ENCODE data around the gene PPEF2.
"Not testable (repeated sequence)": the region's sequence is repeated elsewhere in the genome, so short reads cannot be mapped to it uniquely, and the experiment has no call there.

The PPEF2 gene, protein sequence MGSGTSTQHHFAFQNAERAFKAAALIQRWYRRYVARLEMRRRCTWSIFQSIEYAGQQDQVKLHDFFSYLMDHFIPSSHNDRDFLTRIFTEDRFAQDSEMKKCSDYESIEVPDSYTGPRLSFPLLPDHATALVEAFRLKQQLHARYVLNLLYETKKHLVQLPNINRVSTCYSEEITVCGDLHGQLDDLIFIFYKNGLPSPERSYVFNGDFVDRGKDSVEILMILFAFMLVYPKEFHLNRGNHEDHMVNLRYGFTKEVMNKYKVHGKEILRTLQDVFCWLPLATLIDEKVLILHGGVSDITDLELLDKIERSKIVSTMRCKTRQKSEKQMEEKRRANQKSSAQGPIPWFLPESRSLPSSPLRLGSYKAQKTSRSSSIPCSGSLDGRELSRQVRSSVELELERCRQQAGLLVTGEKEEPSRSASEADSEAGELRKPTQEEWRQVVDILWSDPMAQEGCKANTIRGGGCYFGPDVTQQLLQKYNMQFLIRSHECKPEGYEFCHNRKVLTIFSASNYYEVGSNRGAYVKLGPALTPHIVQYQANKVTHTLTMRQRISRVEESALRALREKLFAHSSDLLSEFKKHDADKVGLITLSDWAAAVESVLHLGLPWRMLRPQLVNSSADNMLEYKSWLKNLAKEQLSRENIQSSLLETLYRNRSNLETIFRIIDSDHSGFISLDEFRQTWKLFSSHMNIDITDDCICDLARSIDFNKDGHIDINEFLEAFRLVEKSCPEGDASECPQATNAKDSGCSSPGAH

GRCh38 chr4:75902352-75902751 is at the start of gene PPEF2:
Gene PPEF2, minus strand, starts transcription at chr4:75902452. Its CDS starts 6,127 bp downstream, at chr4:75896325.
- Histone ChIP-seq H3K9me3 (ENCODE audit: control insufficient read depth, insufficient read depth, low read length) (peaks cover 3% of the 10 kb centered on the region; the same call in 1 of the 2 replicates), H3K9ac (ENCODE audit: low read depth, low read length) (no peak within 1 kb of the TSS), H3K4me1 (ENCODE audit: control insufficient read depth, insufficient read depth, low read length) (no peaks in the 10 kb centered on the region), H3K36me3 (ENCODE audit: control insufficient read depth, insufficient read depth, low read length) (no peaks in the 10 kb centered on the region), H3K4me3 (ENCODE audit: low read depth, low read length) (no peak within 1 kb of the TSS), H3K27me3 (ENCODE audit: control insufficient read depth, insufficient read depth, low read length) (no peaks in the 10 kb centered on the region), H3K27ac (ENCODE audit: low read depth, low read length) (no peak within 1 kb of the TSS)

DNA sequence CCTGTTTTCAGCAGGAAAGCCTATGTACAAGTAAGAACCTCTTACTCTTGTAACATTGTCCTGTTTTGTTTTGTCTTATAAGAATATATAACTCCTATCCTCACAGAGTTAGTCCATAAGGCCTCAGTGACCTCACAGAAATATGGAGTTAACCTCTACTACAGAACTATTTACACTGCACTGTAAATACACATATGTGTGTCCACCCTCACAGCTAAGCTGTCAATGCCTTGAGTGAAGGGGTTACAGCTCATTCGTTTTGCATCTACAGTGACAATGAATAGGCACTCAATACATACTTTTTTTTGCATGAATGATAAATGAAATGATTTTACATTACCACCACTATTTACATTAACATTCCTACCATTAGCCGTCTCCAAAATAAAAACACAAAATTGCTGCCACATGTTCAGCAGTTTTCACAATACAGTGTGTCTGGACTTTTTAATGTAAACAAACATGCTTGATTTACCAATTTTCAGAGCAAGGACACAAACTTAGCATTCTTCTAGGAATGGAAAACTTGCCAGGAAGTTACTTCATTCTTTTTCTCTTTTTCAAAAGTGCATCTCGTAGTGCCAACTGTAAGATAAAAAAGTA is 48.1 kb upstream of the PPEF2 start:
- H3K27me3 ChIP-seq (ENCODE audit: control insufficient read depth, insufficient read depth, low read length): no peaks in the 10 kb centered on the region
- peaks cover 95% of the 10 kb centered on the region for H3K36me3 ChIP-seq (ENCODE audit: control insufficient read depth, insufficient read depth, low read length)
- no peak overlapping the region for H3K9ac ChIP-seq (ENCODE audit: low read depth, low read length)
- no peak overlapping the region for H3K27ac ChIP-seq (ENCODE audit: low read depth, low read length)
- H3K4me1 ChIP-seq (ENCODE audit: control insufficient read depth, insufficient read depth, low read length): no peaks in the 10 kb centered on the region
- no peak overlapping the region for H3K4me3 ChIP-seq (ENCODE audit: low read depth, low read length)
- H3K9me3 ChIP-seq (ENCODE audit: control insufficient read depth, insufficient read depth, low read length): no peaks in the 10 kb centered on the region

GRCh38 chr4:75948822-75949444 is 46.7 kb upstream of the PPEF2 start:
- Histone ChIP-seq H3K9me3 (ENCODE audit: control insufficient read depth, insufficient read depth, low read length) (no peaks in the 10 kb centered on the region), H3K4me1 (ENCODE audit: control insufficient read depth, insufficient read depth, low read length) (0 out of 2 replicates have a peak, but pooled peaks cover 4% of the 10 kb centered on the region), H3K27me3 (ENCODE audit: control insufficient read depth, insufficient read depth, low read length) (no peaks in the 10 kb centered on the region), H3K27ac (ENCODE audit: low read depth, low read length) (no peak overlapping the region), H3K36me3 (ENCODE audit: control insufficient read depth, insufficient read depth, low read length) (peaks cover 89% of the 10 kb centered on the region), H3K4me3 (ENCODE audit: low read depth, low read length) (no peak overlapping the region), H3K9ac (ENCODE audit: low read depth, low read length) (no peak overlapping the region)

GRCh38 chr4:75940692-75941253 is 38.5 kb upstream of the PPEF2 start, which contains the start of gene NAAA:
Gene NAAA, minus strand, starts transcription at chr4:75941013. Its CDS starts 64 bp downstream, at chr4:75940949.
- 0 out of 2 replicates have a peak, but pooled peaks cover 6% of the 10 kb centered on the region for H3K4me1 ChIP-seq (ENCODE audit: control insufficient read depth, insufficient read depth, low read length)
- peak within 1 kb of the TSS; percentile 73 for H3K9ac ChIP-seq (ENCODE audit: low read depth, low read length)
- peaks cover 4% of the 10 kb centered on the region; the same call in 1 of the 2 replicates for H3K27me3 ChIP-seq (ENCODE audit: control insufficient read depth, insufficient read depth, low read length)
- H3K36me3 ChIP-seq (ENCODE audit: control insufficient read depth, insufficient read depth, low read length): peaks cover 20% of the 10 kb centered on the region
- no peaks in the 10 kb centered on the region for H3K9me3 ChIP-seq (ENCODE audit: control insufficient read depth, insufficient read depth, low read length)
- peak within 1 kb of the TSS; percentile 93 for H3K4me3 ChIP-seq (ENCODE audit: low read depth, low read length)
- H3K27ac ChIP-seq (ENCODE audit: low read depth, low read length): peak within 1 kb of the TSS; percentile 54

DNA sequence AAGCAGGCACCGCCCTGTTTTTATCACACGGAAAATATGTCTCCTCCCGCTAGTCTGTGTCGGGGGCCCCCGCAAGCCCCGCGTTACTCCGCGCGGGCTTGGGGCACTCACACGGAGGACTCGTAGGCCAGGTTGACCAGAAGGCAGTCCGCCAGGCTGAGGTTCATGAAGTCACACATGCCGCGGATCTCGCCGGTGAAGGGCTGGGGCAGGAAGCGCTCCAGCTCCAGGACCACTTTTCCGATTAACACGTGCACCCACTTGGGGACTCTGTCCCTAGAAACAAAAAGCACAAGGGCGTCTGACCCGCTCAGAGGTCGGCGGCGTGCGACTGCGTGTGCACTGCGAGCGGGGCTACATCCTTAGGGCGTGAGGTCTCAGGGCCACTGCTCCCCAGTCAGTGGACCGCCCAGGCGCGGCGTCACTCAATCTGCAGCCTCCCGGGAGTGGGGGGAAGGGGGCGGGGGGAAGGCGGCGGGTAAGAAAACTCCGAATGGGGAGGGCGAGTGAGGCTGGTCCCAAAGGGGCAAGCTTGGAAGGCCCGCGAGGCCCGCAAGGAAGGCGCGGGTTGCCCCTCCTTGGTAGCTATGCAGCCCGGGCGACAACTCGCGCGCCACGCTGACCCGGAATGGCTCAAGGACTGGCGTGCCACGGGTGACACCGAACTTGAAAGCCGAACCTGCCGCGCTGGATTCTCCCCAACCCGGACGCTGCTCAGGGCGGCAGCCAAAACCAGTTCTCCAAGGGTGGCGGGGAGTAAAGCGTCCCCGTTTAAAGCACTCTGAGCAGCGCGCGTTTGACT is 37.8 kb upstream of the PPEF2 start:
- Histone ChIP-seq H3K27me3 (ENCODE audit: control insufficient read depth, insufficient read depth, low read length) (peaks cover 4% of the 10 kb centered on the region; the same call in 1 of the 2 replicates), H3K4me1 (ENCODE audit: control insufficient read depth, insufficient read depth, low read length) (0 out of 2 replicates have a peak, but pooled peaks cover 6% of the 10 kb centered on the region), H3K9ac (ENCODE audit: low read depth, low read length) (peak overlapping the region; percentile 73), H3K27ac (ENCODE audit: low read depth, low read length) (peak overlapping the region; percentile 54), H3K4me3 (ENCODE audit: low read depth, low read length) (peak overlapping the region; percentile 93), H3K9me3 (ENCODE audit: control insufficient read depth, insufficient read depth, low read length) (no peaks in the 10 kb centered on the region), H3K36me3 (ENCODE audit: control insufficient read depth, insufficient read depth, low read length) (peaks cover 17% of the 10 kb centered on the region)

GRCh38 chr4:75935628-75936027 is 33.4 kb upstream of the PPEF2 start:
- Histone ChIP-seq H3K36me3 (ENCODE audit: control insufficient read depth, insufficient read depth, low read length) (peaks cover 9% of the 10 kb centered on the region), H3K4me1 (ENCODE audit: control insufficient read depth, insufficient read depth, low read length) (no peaks in the 10 kb centered on the region), H3K4me3 (ENCODE audit: low read depth, low read length) (no peak overlapping the region), H3K9ac (ENCODE audit: low read depth, low read length) (no peak overlapping the region), H3K27me3 (ENCODE audit: control insufficient read depth, insufficient read depth, low read length) (peaks cover 4% of the 10 kb centered on the region; the same call in 1 of the 2 replicates), H3K9me3 (ENCODE audit: control insufficient read depth, insufficient read depth, low read length) (no peaks in the 10 kb centered on the region), H3K27ac (ENCODE audit: low read depth, low read length) (no peak overlapping the region)

GRCh38 chr4:75930152-75930551 is 27.9 kb upstream of the PPEF2 start:
- no peak overlapping the region for H3K27ac ChIP-seq (ENCODE audit: low read depth, low read length)
- H3K4me1 ChIP-seq (ENCODE audit: control insufficient read depth, insufficient read depth, low read length): no peaks in the 10 kb centered on the region
- no peak overlapping the region for H3K4me3 ChIP-seq (ENCODE audit: low read depth, low read length)
- no peaks in the 10 kb centered on the region for H3K9me3 ChIP-seq (ENCODE audit: control insufficient read depth, insufficient read depth, low read length)
- peaks cover 7% of the 10 kb centered on the region; the same call in 1 of the 2 replicates for H3K36me3 ChIP-seq (ENCODE audit: control insufficient read depth, insufficient read depth, low read length)
- no peak overlapping the region for H3K9ac ChIP-seq (ENCODE audit: low read depth, low read length)
- no peaks in the 10 kb centered on the region for H3K27me3 ChIP-seq (ENCODE audit: control insufficient read depth, insufficient read depth, low read length)

- H3K27ac ChIP-seq (ENCODE audit: low read depth, low read length); H3K9ac ChIP-seq (ENCODE audit: low read depth, low read length); H3K9me3 ChIP-seq (ENCODE audit: control insufficient read depth, insufficient read depth, low read length); H3K36me3 ChIP-seq (ENCODE audit: control insufficient read depth, insufficient read depth, low read length); H3K27me3 ChIP-seq (ENCODE audit: control insufficient read depth, insufficient read depth, low read length); H3K4me1 ChIP-seq (ENCODE audit: control insufficient read depth, insufficient read depth, low read length); H3K4me3 ChIP-seq (ENCODE audit: low read depth, low read length): not testable (repeated sequence)
These were observed 22.7 kb upstream of the PPEF2 start for GRCh38 chr4:75924916-75925315.

- no peak overlapping the region for H3K27ac ChIP-seq (ENCODE audit: low read depth, low read length)
- H3K4me1 ChIP-seq (ENCODE audit: control insufficient read depth, insufficient read depth, low read length): peaks cover 7% of the 10 kb centered on the region
- no peak overlapping the region for H3K9ac ChIP-seq (ENCODE audit: low read depth, low read length)
- no peaks in the 10 kb centered on the region for H3K9me3 ChIP-seq (ENCODE audit: control insufficient read depth, insufficient read depth, low read length)
- no peak overlapping the region for H3K4me3 ChIP-seq (ENCODE audit: low read depth, low read length)
- no peaks in the 10 kb centered on the region for H3K36me3 ChIP-seq (ENCODE audit: control insufficient read depth, insufficient read depth, low read length)
- H3K27me3 ChIP-seq (ENCODE audit: control insufficient read depth, insufficient read depth, low read length): no peaks in the 10 kb centered on the region
These were observed 22.1 kb upstream of the PPEF2 start for GRCh38 chr4:75924309-75924827.
